HUES6 (cell line): ENCODE results near the gene SLFN11.

Source experiments
- H3K27ac ChIP-seq: 2 replicates; pipeline ENCODE4 v1.7.0; 2013; ENCODE audit warnings: low read depth, mild to moderate bottlenecking, low read length, inconsistent platforms
- H3K27me3 ChIP-seq: 2 replicates; pipeline ENCODE4 v1.6.1; 2013; ENCODE audit warnings: low read length; ENCODE audit not compliant: control insufficient read depth, insufficient read depth
- H3K36me3 ChIP-seq: 2 replicates; pipeline ENCODE4 v1.6.1; 2013; ENCODE audit warnings: low read length; ENCODE audit not compliant: control insufficient read depth, insufficient read depth
- H3K4me1 ChIP-seq: 2 replicates; pipeline ENCODE4 v1.6.1; 2013; ENCODE audit warnings: low read length; ENCODE audit not compliant: control insufficient read depth, insufficient read depth
- H3K4me3 ChIP-seq: 2 replicates; pipeline ENCODE4 v1.5.1; 2013; ENCODE audit warnings: low read depth, low read length
- H3K9ac ChIP-seq: one replicate; pipeline ENCODE4 v1.6.1; 2013; ENCODE audit warnings: mild to moderate bottlenecking, low read length
- H3K9me3 ChIP-seq: 2 replicates; pipeline ENCODE4 v1.6.1; 2013; ENCODE audit warnings: low read depth, low read length; ENCODE audit not compliant: control insufficient read depth, insufficient read depth

SLFN11 gene

DNA sequence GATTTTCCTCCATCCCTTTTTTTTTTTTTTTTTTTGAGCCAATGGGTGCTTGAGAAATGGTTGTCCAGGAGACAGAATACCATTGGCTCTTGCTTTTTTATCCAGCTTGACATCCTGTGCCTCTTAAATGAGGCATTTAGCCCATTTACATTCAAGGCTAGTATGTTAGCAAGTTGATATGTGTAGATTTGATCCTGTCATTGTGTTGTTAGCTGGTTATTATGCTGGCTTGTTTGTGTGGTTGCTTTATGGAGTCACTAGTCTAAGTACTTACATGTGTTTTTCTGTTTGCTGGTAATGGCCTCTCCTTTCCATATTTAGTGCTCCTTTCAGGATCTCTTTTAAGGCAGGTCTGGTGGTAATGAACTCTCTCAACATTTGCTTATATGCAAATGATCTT is 14.1 kb upstream of the SLFN11 start:
- peaks cover 13% of the 10 kb centered on the region; the same call in 1 of the 2 replicates for H3K9me3 ChIP-seq
- no peaks in the 10 kb centered on the region for H3K4me1 ChIP-seq
- H3K36me3 ChIP-seq, result no peaks in the 10 kb centered on the region
- H3K27me3 ChIP-seq, result no peaks in the 10 kb centered on the region
- no peak overlapping the region for H3K4me3 ChIP-seq
- no peak overlapping the region for H3K9ac ChIP-seq
- H3K27ac ChIP-seq, result no peak overlapping the region

DNA sequence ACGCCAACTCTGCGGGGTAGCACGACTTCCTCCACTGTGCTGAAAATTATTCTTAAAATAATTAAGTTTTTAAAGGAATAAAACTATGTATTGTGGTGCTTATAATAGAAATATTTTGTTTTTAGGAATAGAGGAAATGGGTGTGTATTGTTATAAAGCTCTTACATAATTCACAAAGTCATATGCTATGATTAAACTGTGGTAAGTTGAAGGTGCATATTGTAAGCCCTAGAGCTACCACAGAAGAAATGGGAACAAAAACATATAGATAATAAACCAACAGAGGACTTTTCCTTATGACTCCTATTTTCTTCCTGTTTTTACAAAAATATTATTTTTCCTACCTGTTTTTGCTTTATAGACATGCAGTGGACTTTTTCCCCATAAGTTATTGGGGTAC is 4.3 kb upstream of the SLFN11 start:
- H3K27me3 ChIP-seq, result peaks cover 55% of the 10 kb centered on the region
- no peak overlapping the region for H3K4me3 ChIP-seq
- peaks cover 3% of the 10 kb centered on the region for H3K4me1 ChIP-seq
- H3K9ac ChIP-seq, result no peak overlapping the region
- H3K27ac ChIP-seq, result no peak overlapping the region
- H3K36me3 ChIP-seq, result no peaks in the 10 kb centered on the region
- no peaks in the 10 kb centered on the region for H3K9me3 ChIP-seq

DNA sequence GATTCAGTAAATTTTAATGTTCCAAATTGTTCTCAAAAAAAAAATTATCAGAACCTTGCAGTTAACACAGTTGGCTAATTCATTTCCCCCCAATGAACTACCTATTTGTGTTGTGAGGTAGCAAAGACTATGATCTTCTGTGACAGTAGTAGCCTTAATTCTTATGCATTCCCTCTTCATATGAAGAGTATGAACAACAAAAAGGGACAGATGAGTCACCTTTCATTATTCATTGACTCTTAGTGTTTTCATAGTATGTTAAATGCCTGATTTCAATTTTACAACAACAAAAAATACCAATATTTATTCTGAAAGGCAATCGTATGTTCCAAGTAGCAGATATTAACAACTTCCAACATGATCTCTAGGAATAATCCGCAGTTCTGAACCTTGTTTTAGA is 3.6 kb upstream of the SLFN11 start:
- Histone ChIP-seq H3K9ac (no peak overlapping the region), H3K27me3 (peaks cover 61% of the 10 kb centered on the region), H3K36me3 (no peaks in the 10 kb centered on the region), H3K4me3 (no peak overlapping the region), H3K27ac (no peak overlapping the region), H3K9me3 (no peaks in the 10 kb centered on the region), H3K4me1 (peaks cover 3% of the 10 kb centered on the region)

DNA sequence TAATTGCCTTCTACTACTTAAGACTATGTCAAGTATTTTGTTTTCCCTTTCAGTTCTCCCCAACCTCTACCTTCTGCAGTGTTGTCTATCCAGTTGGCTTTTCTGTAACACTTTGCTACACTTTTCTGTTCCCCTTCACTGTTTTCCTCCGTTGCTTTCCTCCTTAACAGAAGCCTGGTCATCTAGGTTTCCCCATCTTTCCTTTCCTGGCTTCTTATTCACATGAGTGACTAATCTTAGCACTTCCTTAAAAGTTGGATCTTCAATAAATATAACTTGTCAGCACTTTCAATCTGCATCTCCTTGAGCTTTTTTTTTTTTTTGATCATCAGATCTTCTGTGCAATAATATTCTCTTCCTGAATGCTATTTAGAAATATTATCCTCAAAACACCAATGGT is 2.8 kb upstream of the SLFN11 start:
- no peak overlapping the region for H3K27ac ChIP-seq
- H3K4me1 ChIP-seq, result peaks cover 3% of the 10 kb centered on the region
- no peak overlapping the region for H3K9ac ChIP-seq
- peaks cover 69% of the 10 kb centered on the region for H3K27me3 ChIP-seq
- H3K4me3 ChIP-seq, result no peak overlapping the region
- H3K9me3 ChIP-seq, result no peaks in the 10 kb centered on the region
- no peaks in the 10 kb centered on the region for H3K36me3 ChIP-seq

DNA sequence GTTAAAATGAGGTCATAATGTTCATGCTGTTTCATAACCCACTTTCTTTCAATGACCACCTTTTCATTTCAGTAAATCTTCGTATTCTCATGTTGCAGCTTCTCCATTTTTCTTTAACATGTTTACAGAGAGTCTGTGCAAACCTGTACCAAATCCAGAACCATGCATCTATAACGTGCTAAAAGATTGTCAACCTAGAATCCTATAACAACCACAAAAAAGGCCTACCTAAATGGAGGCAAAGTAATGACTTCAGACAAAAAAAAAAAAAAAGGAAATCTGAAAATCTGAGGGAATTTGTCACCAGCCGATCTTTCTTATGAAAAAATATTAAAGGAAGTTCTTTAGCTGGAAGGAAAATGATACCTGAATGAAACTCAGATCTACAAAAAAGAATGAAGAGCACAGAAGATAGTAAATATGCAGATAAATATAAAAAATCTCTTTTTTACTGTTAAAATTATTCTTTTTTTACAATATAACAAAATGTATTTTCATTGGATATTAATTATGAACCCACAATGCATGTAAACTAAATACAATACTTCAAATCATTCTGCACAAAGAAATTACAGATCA is 1.4 kb upstream of the SLFN11 start:
- H3K27me3 ChIP-seq, result peaks cover 82% of the 10 kb centered on the region
- peaks cover 3% of the 10 kb centered on the region for H3K4me1 ChIP-seq
- H3K9ac ChIP-seq, result no peak overlapping the region
- H3K4me3 ChIP-seq, result peak overlapping the region; percentile 68
- peaks cover 4% of the 10 kb centered on the region; the same call in 1 of the 2 replicates for H3K9me3 ChIP-seq
- H3K36me3 ChIP-seq, result no peaks in the 10 kb centered on the region
- no peak overlapping the region for H3K27ac ChIP-seq

DNA sequence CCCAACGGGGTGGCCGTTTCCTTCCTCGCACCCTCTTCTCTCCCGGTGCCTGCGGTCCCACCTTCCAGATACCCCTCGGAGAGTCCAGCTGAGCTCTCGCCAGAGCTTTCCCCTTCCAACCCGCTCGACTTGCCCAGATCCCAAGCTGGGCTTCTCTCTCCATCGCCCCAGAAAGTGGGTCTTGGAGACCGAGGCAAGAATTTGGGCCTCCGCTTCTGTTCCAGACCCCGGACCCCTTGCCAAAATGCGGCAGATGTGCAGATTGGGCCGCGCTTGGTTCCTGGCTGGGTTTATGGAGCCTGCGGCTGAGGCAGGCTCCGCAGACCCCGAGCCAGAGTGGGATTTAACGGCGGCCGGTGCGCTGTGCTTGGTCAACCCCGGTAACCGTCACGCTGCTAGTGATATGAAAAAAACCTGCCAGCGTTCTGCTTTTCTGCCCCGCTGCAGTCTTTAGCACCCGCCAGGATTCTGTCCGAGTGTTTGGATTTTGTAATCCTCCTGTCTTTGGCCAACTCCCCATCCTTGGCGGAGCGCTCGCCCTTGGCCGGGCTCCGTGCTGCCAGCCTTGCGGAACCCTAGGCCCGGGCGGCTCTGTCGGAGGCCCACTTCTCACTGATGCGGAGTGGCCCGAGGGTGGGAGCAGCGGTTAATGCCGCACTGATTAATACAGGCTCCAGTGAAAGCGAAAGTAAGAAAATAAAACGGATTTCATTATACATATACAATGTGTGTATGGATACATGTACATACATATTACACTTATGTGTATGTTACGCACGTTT is 754 bp upstream of the SLFN11 start:
- H3K4me3 ChIP-seq, result peak overlapping the region; percentile 68
- H3K36me3 ChIP-seq, result no peaks in the 10 kb centered on the region
- H3K27ac ChIP-seq, result no peak overlapping the region
- peak overlapping the region; percentile 10 for H3K9ac ChIP-seq
- peaks cover 88% of the 10 kb centered on the region for H3K27me3 ChIP-seq
- H3K4me1 ChIP-seq, result peaks cover 3% of the 10 kb centered on the region
- H3K9me3 ChIP-seq, result peaks cover 5% of the 10 kb centered on the region; the same call in 1 of the 2 replicates

DNA sequence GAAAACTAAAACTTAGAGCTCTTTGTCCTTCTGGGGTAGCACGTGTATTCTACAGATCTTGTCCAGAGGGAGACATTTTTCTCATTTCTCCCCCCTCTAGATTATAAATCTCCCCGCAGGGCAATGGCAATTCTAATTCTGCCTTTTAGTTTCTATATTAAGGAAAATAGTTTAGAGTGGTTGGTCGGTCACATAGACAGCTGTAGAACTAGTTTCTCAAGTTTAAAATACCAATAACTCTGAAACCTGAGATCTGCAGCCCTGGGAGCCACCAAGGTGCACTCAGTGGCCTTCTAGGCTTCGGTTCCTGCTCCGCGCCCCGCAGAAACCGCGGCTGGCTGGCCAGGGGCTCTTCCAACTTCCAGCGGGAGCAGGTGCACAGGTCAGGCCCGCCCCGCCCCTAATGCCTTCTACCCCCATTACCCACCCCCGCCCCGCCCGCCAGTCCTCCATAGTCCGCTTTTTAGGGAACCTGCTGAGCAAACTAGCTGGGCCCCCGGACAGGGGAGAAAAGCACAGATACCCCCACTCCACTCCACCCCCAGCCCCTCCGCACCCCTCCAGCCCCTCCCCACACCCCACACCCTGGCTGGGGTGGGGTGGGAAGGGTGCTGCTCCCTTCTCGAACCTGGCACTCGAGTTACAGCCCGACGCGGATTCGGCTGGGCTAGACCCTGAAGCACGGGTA is 431 bp downstream of the SLFN11 start:
- Histone ChIP-seq H3K9ac (no peak overlapping the region), H3K27me3 (peaks cover 95% of the 10 kb centered on the region), H3K4me1 (peaks cover 11% of the 10 kb centered on the region), H3K36me3 (no peaks in the 10 kb centered on the region), H3K27ac (no peak overlapping the region), H3K9me3 (peaks cover 5% of the 10 kb centered on the region; the same call in 1 of the 2 replicates), H3K4me3 (peak overlapping the region; percentile 68)

DNA sequence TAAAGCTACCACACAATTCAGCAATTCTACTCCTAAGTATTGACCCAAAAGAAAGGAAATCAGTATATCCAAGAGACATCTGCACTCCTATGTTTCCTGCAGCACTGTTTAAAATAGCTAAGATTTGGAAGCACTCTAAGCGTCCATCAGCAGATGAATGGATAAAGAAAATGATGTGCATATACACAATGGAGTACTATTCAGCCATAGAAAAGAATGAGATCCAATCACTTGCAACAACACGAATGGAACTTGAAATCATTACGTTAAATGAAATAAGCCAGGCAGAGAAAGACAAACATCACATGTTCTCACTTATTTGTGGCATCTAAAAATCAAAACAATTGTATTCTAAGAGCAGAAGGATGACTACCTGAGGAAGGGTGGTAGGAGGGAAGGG is 1.5 kb downstream of the SLFN11 start:
- Histone ChIP-seq H3K9ac (no peak overlapping the region), H3K4me1 (peaks cover 14% of the 10 kb centered on the region), H3K4me3 (no peak overlapping the region), H3K27ac (no peak overlapping the region), H3K9me3 (peaks cover 5% of the 10 kb centered on the region; the same call in 1 of the 2 replicates), H3K27me3 (peaks cover 93% of the 10 kb centered on the region), H3K36me3 (no peaks in the 10 kb centered on the region)

DNA sequence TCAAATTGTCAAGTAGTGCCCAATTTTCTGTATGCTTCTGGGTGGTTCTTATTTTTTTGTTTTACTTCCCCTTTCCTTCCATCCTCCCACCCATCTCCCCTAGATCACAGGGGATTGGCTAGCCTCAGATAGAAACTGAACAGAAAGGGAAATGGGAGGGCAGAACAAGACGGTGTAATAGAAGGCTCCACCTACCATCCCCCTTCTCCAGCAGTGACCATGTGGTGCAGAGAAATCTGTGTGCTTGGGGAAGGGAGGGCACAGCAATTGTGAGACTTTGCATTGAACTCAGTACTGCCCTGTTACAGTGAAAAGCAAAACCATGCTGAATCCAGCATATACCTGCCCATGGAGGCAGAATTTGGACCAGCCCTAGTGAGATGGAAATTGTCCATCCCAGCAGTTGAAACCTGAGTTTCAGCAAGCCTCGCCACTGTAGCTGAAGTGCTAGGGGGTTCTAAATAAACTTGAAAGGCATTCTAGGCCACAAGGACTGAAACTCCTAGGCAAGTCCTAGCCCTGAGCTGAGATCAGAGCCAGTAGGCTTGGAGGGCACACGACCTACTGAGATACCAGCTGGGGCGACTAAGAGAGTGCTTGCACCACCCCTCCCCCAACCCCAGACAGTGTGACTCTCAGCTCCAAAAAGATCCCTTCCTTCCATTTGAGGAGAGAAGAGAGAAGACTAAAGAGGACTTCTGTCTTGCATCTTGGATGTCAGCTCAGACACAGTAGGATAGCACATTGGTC is 5.2 kb downstream of the SLFN11 start:
- peaks cover 5% of the 10 kb centered on the region; the same call in 1 of the 2 replicates for H3K9me3 ChIP-seq
- no peak overlapping the region for H3K4me3 ChIP-seq
- H3K9ac ChIP-seq, result no peak overlapping the region
- H3K36me3 ChIP-seq, result no peaks in the 10 kb centered on the region
- no peak overlapping the region for H3K27ac ChIP-seq
- H3K27me3 ChIP-seq, result peaks cover 73% of the 10 kb centered on the region
- H3K4me1 ChIP-seq, result peaks cover 11% of the 10 kb centered on the region

DNA sequence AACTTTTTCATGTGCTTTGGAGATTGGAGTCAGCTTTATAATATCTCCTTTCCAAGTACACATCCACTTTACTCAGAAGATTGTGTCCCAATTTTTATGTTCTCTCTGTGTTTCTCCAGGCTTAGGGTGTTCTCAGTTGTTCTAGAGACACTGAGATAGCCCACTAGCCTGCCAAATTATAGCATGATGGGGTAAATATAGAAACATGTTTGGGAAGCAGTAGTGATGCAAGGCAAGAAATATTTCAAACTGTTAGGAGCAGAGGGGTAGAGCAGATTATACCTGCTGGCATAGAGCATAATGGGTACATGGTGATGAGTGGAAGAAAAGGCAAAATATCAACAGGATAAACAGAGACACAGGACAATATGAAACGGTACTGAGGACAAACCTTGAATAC is 12.4 kb downstream of the SLFN11 start:
- no peaks in the 10 kb centered on the region for H3K9me3 ChIP-seq
- H3K27me3 ChIP-seq, result peaks cover 40% of the 10 kb centered on the region
- H3K27ac ChIP-seq, result no peak overlapping the region
- no peak overlapping the region for H3K4me3 ChIP-seq
- no peaks in the 10 kb centered on the region for H3K4me1 ChIP-seq
- no peak overlapping the region for H3K9ac ChIP-seq
- H3K36me3 ChIP-seq, result no peaks in the 10 kb centered on the region
